DND-41 (cell line): Measurements from ENCODE around the gene SLC22A8.

Source experiments
- EZH2 ChIP-seq: IDR thresholded peaks from 3 replicates; pipeline ENCODE4 v1.6.1; 2012; ENCODE audit warnings: borderline replicate concordance, low read depth, mild to moderate bottlenecking, moderate library complexity, low read length, inconsistent platforms; ENCODE audit not compliant: severe bottlenecking
- TF ChIP-seq, protein P1 (sequence below): IDR thresholded peaks from 2 replicates; pipeline ENCODE4 v1.5.1; 2012; ENCODE audit warnings: borderline replicate concordance, low read length, moderate library complexity, mild to moderate bottlenecking; ENCODE audit not compliant: poor library complexity, severe bottlenecking; ENCODE audit errors: extremely low read depth

DNA sequence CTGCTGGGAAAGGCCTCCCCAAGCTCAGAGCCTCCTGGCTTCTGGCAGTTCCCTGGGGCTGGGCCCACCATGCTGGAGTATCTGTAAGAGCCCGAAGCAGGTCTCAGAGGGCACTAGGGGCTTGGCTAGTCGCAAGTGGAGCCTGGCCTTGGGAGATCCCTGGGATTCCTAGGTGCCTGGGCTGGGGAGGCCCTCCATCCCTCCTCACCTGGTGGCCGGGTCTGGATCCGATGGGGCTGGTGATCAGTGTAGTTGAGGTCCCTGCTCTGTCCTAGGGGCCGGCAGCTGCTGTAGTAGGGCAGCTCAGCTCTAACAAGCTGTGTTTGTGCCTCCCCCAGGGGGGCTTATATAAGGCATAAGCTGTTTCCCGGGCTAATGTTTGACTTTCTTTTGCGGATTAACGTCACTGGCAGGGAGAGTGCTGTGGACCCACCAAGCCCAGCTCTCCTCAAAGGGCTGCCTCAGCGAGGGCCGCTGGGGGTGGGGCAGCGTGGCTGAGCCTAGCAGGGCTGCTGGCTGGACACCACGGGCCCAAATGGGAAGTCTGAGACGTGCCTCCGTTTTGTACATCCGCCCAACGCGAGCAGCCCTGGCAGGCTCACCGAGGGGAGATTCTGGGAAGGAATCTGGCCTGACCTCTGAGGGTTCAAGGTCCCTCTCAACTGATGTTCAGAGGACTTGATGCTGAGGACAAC is at the start of gene SLC22A8:
- TF ChIP-seq, protein P1, sequence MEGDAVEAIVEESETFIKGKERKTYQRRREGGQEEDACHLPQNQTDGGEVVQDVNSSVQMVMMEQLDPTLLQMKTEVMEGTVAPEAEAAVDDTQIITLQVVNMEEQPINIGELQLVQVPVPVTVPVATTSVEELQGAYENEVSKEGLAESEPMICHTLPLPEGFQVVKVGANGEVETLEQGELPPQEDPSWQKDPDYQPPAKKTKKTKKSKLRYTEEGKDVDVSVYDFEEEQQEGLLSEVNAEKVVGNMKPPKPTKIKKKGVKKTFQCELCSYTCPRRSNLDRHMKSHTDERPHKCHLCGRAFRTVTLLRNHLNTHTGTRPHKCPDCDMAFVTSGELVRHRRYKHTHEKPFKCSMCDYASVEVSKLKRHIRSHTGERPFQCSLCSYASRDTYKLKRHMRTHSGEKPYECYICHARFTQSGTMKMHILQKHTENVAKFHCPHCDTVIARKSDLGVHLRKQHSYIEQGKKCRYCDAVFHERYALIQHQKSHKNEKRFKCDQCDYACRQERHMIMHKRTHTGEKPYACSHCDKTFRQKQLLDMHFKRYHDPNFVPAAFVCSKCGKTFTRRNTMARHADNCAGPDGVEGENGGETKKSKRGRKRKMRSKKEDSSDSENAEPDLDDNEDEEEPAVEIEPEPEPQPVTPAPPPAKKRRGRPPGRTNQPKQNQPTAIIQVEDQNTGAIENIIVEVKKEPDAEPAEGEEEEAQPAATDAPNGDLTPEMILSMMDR, result no peak
- no peak for TF ChIP-seq EZH2
